Left colon (tissue), 2 donors: Measurements from ENCODE around the gene NBAS. TPM values are rescaled to one million over a fixed set of nuclear protein-coding genes. Genes with fewer than 3 reads are reported as not detected.

ENCODE experiments used
- ATAC-seq: fragments of 200-7000 bp; cut with Tn5 transposase; one replicate; pipeline ENCODE4 v1.9.1; 2020; ENCODE audit warnings: mild to moderate bottlenecking, moderate library complexity
- DNase-seq, 2 donors: peaks; one replicate each; pipeline ENCODE4 v3.0.0-alpha.2; 2020
- intact Hi-C, 2 donors: fragments of 100-400 bp; cut with DNase I in 1 of 2; cut with micrococcal nuclease in 1 of 2; formaldehyde crosslinking; loops; one replicate each; pipeline versions ENCODE4 v1.11.2 to v1.14.0; 2022; cut with DNase I, micrococcal nuclease
- total RNA-seq, 2 donors: library from RNA; stranded (reverse); fragmentation: NEBNext Ultra II Directional; extraction: Animal tissue kit (Norgen Biotek cat#: 25700); gene quantifications; one replicate each; pipeline ENCODE4 v1.2.1, GENCODE V29; 2021
- donor health status: DM: no; HTN: no; CAD: no.
- donor health status: DM: yes; HTN: yes; CAD: no.

The NBAS gene
- total RNA-seq, 2 donors from 2014 or later: 31.0 to 35.0 TPM

- DNase-seq (no peak), ATAC-seq (no peak)
- intact Hi-C loops: no loop called here
Observed at GRCh38 chr2:15176604-15177003, 384.5 kb downstream of the NBAS start.

- DNase-seq (no peak), ATAC-seq (no peak)
- intact Hi-C loops: no loop called here
Observed at GRCh38 chr2:15174567-15174966, 386.6 kb downstream of the NBAS start.

GRCh38 chr2:15173501-15173900 lies 387.6 kb downstream of the NBAS start:
- no peak for ATAC-seq

GRCh38 chr2:15172825-15173224 lies 388.3 kb downstream of the NBAS start:
- ATAC-seq: no peak
- intact Hi-C loops: no loop called here

More at GRCh38 chr2:15173501-15173900, 387.6 kb downstream of the NBAS start:
- intact Hi-C loops: no loop called here
- no peak for DNase-seq

GRCh38 chr2:15170070-15170775 lies 390.9 kb downstream of the NBAS start:
- ATAC-seq: no peak
- intact Hi-C loops: no loop called here
- DNase-seq: no peak

More at GRCh38 chr2:15172825-15173224, 388.3 kb downstream of the NBAS start:
- DNase-seq: no peak

- intact Hi-C loops: no loop called here
- ATAC-seq: no peak
- DNase-seq: no peak
Observed at GRCh38 chr2:15169326-15170069, 391.6 kb downstream of the NBAS start.

GRCh38 chr2:15168116-15168515 lies 393.0 kb downstream of the NBAS start:
- DNase-seq (no peak), ATAC-seq (no peak)
- intact Hi-C loops: no loop called here

- intact Hi-C loops: no loop called here
- DNase-seq: no peak
- no peak for ATAC-seq
Observed at GRCh38 chr2:15166878-15167277, 394.3 kb downstream of the NBAS start.

- intact Hi-C loops: no loop called here
- ATAC-seq (no peak), DNase-seq (no peak)
Observed at GRCh38 chr2:15163326-15163725, 397.8 kb downstream of the NBAS start.

- intact Hi-C loops: no loop called here
- ATAC-seq (no peak), DNase-seq (no peak)
Observed at GRCh38 chr2:15162620-15163019, 398.5 kb downstream of the NBAS start.

GRCh38 chr2:15160201-15160991 lies 400.7 kb downstream of the NBAS start:
- intact Hi-C loops: no loop called here
- no peak for ATAC-seq
- no peak for DNase-seq

- DNase-seq: no peak
- ATAC-seq: no peak
- intact Hi-C loops: no loop called here
Observed at GRCh38 chr2:15159751-15160177, 401.4 kb downstream of the NBAS start.

GRCh38 chr2:15159206-15159605 lies 401.9 kb downstream of the NBAS start:
- DNase-seq: no peak
- no peak for ATAC-seq
- intact Hi-C loops: no loop called here

GRCh38 chr2:15158532-15158931 lies 402.6 kb downstream of the NBAS start:
- no peak for DNase-seq
- intact Hi-C loops: no loop called here
- ATAC-seq: no peak

GRCh38 chr2:15158100-15158499 lies 403.0 kb downstream of the NBAS start:
- DNase-seq (no peak), ATAC-seq (no peak)
- intact Hi-C loops: no loop called here

- no peak for DNase-seq
- no peak for ATAC-seq
- intact Hi-C loops: no loop called here
Observed at GRCh38 chr2:15155959-15156574, 405.1 kb downstream of the NBAS start.

GRCh38 chr2:15154297-15154696 lies 406.8 kb downstream of the NBAS start:
- intact Hi-C loops: no loop called here
- no peak for ATAC-seq
- no peak for DNase-seq

GRCh38 chr2:15152382-15152781 lies 408.8 kb downstream of the NBAS start:
- intact Hi-C loops: no loop called here

GRCh38 chr2:15149063-15149462 lies 412.1 kb downstream of the NBAS start:
- DNase-seq (no peak), ATAC-seq (no peak)
- intact Hi-C loops: no loop called here

More at GRCh38 chr2:15152382-15152781, 408.8 kb downstream of the NBAS start:
- ATAC-seq (no peak), DNase-seq (no peak)
